Measurements from ENCODE around the gene OBP2B. TPM values are rescaled to one million over a fixed set of nuclear protein-coding genes. Genes with fewer than 3 reads are reported as not detected.

Gene OBP2B
- total RNA-seq, 1 donor from 2014 or later, result not detected

DNA sequence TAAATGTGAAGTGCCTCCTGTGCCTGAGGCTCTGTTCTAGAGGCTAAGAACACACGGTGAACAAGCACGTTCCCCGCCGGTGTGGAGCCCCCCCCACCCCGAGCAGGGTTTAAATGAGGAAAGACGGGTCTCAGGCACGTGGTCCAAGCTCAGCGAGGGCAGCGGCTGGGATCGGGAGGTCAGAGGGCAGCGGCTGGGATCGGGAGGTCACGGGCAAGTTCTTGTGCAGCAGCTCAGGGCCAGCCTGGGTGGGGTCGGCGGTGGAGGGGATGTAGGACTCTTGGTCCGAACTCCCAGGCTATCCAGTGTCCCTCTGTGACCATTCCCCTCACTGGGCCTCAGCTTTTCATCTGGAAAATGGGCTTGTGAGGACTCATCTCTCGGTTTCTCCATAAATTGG is 42.7 kb downstream of the OBP2B start:
- H3K36me3 Mint-ChIP-seq, result peaks cover 4% of the 10 kb centered on the region
- no peak overlapping the region for H3K27ac Mint-ChIP-seq
- no peak overlapping the region for H3K4me3 Mint-ChIP-seq
- no peak for DNase-seq (ENCODE audit: extremely low spot score, unreplicated experiment)
- H3K4me1 Mint-ChIP-seq (ENCODE audit: unreplicated experiment), result peaks cover 5% of the 10 kb centered on the region
- H3K9me3 Mint-ChIP-seq, result peaks cover 5% of the 10 kb centered on the region
- no peak for TF ChIP-seq CTCF (conservative IDR thresholded peaks at IDR 0.05)
- peaks cover 11% of the 10 kb centered on the region for H3K27me3 Mint-ChIP-seq

DNA sequence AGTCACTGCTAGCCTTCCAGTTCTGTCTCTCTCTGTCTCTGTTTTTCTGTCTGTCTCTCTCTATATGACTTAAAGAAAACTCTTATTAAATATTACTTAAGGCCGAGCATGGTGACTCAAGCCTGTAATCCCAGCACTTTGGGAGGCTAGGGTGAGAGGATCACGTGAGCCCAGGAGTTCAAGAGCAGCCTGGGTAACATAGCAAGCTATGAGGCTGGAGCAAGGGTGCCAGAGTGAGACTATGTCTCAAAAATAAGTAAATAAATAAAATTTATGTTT is 43.7 kb downstream of the OBP2B start:
- no peak for TF ChIP-seq CTCF (conservative IDR thresholded peaks at IDR 0.05)
- DNase-seq (ENCODE audit: extremely low spot score, unreplicated experiment), result no peak
- Mint-ChIP-seq H3K27me3 (peaks cover 15% of the 10 kb centered on the region), H3K9me3 (peaks cover 5% of the 10 kb centered on the region), H3K27ac (no peak overlapping the region), H3K4me1 (ENCODE audit: unreplicated experiment) (peaks cover 9% of the 10 kb centered on the region), H3K4me3 (peak overlapping the region; percentile 63), H3K36me3 (peaks cover 4% of the 10 kb centered on the region)

- peaks cover 2% of the 10 kb centered on the region for H3K9me3 Mint-ChIP-seq
- peaks cover 1% of the 10 kb centered on the region for H3K36me3 Mint-ChIP-seq
- H3K27me3 Mint-ChIP-seq, result peaks cover 15% of the 10 kb centered on the region
- no peak for TF ChIP-seq CTCF (conservative IDR thresholded peaks at IDR 0.05)
- DNase-seq (ENCODE audit: extremely low spot score, unreplicated experiment), result no peak
- peaks cover 6% of the 10 kb centered on the region for H3K4me1 Mint-ChIP-seq (ENCODE audit: unreplicated experiment)
- peak overlapping the region; percentile 82 for H3K4me3 Mint-ChIP-seq
- peak overlapping the region; percentile 55 for H3K27ac Mint-ChIP-seq
Observed at GRCh38 chr9:133164191-133164590, 44.9 kb downstream of the OBP2B start.

- Mint-ChIP-seq H3K27me3 (peaks cover 15% of the 10 kb centered on the region), H3K4me3 (peak within 1 kb of the TSS; percentile 82), H3K27ac (peak within 1 kb of the TSS; percentile 55), H3K9me3 (no peaks in the 10 kb centered on the region), H3K4me1 (ENCODE audit: unreplicated experiment) (peaks cover 4% of the 10 kb centered on the region), H3K36me3 (no peaks in the 10 kb centered on the region)
- DNase-seq (ENCODE audit: extremely low spot score, unreplicated experiment), result no peak
- no peak for TF ChIP-seq CTCF (conservative IDR thresholded peaks at IDR 0.05)
Observed at GRCh38 chr9:133163504-133164172, 45.4 kb downstream of the OBP2B start, which contains the start of gene GBGT1. TSS of gene GBGT1 (minus strand) at chr9:133163914. CDS start at chr9:133162412, 1,502 bp downstream.

- Mint-ChIP-seq H3K27ac (no peak overlapping the region), H3K4me1 (ENCODE audit: unreplicated experiment) (peaks cover 4% of the 10 kb centered on the region), H3K4me3 (peak overlapping the region; percentile 73), H3K36me3 (no peaks in the 10 kb centered on the region), H3K27me3 (peaks cover 15% of the 10 kb centered on the region), H3K9me3 (no peaks in the 10 kb centered on the region)
- no peak for DNase-seq (ENCODE audit: extremely low spot score, unreplicated experiment)
- no peak for TF ChIP-seq CTCF (conservative IDR thresholded peaks at IDR 0.05)
Observed at GRCh38 chr9:133162861-133163503, 46.1 kb downstream of the OBP2B start.
